ENCODE results near the gene FAT2.

DNA sequence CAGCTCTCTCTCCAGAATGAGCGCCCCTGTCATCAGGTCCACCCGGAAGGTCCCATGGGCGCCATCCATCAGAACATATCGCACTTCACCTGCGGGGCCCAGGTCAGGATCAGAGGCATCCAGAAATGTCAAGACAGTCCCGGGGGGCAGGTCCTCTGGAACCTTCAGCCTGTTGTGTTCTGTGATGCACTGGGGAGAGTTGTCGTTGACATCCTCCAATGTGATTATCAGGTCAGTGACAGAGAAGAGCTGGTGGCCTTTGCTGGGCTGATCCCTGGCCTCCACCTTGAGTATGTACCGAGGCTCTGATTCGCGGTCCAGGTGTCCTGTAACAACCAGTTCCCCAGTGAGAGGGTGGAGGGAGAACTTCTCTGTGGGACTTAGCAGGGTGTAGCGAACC, 25.2 kb downstream of the FAT2 start:
- TF ChIP-seq, protein P1, sequence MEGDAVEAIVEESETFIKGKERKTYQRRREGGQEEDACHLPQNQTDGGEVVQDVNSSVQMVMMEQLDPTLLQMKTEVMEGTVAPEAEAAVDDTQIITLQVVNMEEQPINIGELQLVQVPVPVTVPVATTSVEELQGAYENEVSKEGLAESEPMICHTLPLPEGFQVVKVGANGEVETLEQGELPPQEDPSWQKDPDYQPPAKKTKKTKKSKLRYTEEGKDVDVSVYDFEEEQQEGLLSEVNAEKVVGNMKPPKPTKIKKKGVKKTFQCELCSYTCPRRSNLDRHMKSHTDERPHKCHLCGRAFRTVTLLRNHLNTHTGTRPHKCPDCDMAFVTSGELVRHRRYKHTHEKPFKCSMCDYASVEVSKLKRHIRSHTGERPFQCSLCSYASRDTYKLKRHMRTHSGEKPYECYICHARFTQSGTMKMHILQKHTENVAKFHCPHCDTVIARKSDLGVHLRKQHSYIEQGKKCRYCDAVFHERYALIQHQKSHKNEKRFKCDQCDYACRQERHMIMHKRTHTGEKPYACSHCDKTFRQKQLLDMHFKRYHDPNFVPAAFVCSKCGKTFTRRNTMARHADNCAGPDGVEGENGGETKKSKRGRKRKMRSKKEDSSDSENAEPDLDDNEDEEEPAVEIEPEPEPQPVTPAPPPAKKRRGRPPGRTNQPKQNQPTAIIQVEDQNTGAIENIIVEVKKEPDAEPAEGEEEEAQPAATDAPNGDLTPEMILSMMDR (IDR thresholded peaks at IDR 0.05; ENCODE audit: borderline replicate concordance, extremely low read depth, low read length, poor library complexity, severe bottlenecking), result no peak
- TF ChIP-seq EZH2 (IDR thresholded peaks at IDR 0.05; ENCODE audit: borderline replicate concordance, low read depth, low read length, severe bottlenecking), result no peak
